ENCODE measurements around the gene ISM2.

Gene ISM2

DNA sequence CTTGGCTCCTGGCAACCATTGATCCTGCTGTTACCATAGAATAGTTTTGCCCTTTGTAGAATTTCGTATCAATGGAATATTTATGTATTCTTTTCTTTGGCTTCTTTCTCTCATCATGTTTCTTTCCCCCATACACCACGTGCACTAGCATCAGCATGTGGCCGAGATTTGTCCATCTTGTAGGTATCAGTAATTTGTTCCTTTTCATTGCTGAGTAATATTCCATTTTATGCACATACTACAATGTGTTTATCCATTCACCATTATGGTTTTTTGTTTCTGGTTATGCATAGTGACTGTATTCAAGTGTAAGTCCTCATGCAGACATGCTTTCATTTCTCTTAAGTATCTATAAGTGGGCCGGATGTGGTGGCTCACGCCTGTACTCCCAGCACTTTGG is 4.5 kb upstream of the ISM2 start:
- H4K91ac ChIP-seq (ENCODE audit: low read depth, low read length, poor library complexity), result no peak overlapping the region
- H2BK120ac ChIP-seq (ENCODE audit: low read depth, low read length), result no peak overlapping the region
- no peak overlapping the region for H3K18ac ChIP-seq (ENCODE audit: low read length)
- H2AFZ ChIP-seq (ENCODE audit: low read length), result no peak overlapping the region
- no peak overlapping the region for H2AK5ac ChIP-seq (ENCODE audit: low read depth, low read length)
- no CpG with 5 or more reads among the region's 5 CpGs for WGBS, 2 donors (ENCODE audit: extremely low coverage in 2 of 2, insufficient read length in 2 of 2, insufficient replicate concordance in 1 of 2)
- H3K14ac ChIP-seq (ENCODE audit: low read length), result no peak overlapping the region
- H3K4me1 ChIP-seq (ENCODE audit: control insufficient read depth in 2 of 2, insufficient read depth in 1 of 2, low read depth in 1 of 2, low read length in 2 of 2), result peaks cover 0 to 2% of the 10 kb centered on the region in 2 donors
- no peak overlapping the region for H3K4me3 ChIP-seq (ENCODE audit: low read length in 2 of 2)
- no peaks in the 10 kb centered on the region for H3K9me3 ChIP-seq (replicated peaks in 1 of 2; ENCODE audit: control insufficient read depth in 2 of 2, insufficient read depth in 1 of 2, low read depth in 1 of 2, low read length in 2 of 2)
- no peak overlapping the region for H3K4me2 ChIP-seq (ENCODE audit: insufficient read depth, low read length, poor library complexity, severe bottlenecking)
- H3K36me3 ChIP-seq (replicated peaks in 1 of 2; ENCODE audit: control insufficient read depth in 2 of 2, insufficient read depth in 2 of 2, low read length in 2 of 2), result no peaks in the 10 kb centered on the region
- no peak overlapping the region for H2BK12ac ChIP-seq (ENCODE audit: low read length)
- no peak overlapping the region for H3K23ac ChIP-seq (ENCODE audit: low read depth, low read length, poor library complexity)
- H3K4ac ChIP-seq (ENCODE audit: low read length), result no peak overlapping the region
- no peak overlapping the region for H3K9ac ChIP-seq (ENCODE audit: low read depth, low read length, poor library complexity)
- H2BK15ac ChIP-seq (ENCODE audit: low read length), result no peak overlapping the region
- no peak overlapping the region for H4K8ac ChIP-seq (ENCODE audit: low read depth, low read length)
- peaks cover 17 to 27% (median 23%) of the 10 kb centered on the region in 3 experiments for H3K27me3 ChIP-seq (ENCODE audit: control insufficient read depth in 3 of 3, insufficient read depth in 3 of 3, low read depth in 1 of 3, low read length in 3 of 3)
- DNase-seq (ENCODE audit: low spot score), result no peak
- no peaks in the 10 kb centered on the region for H3K79me1 ChIP-seq (ENCODE audit: low read depth, low read length)
- no peak overlapping the region for H2BK5ac ChIP-seq (ENCODE audit: low read length)
- no peak overlapping the region for H3K27ac ChIP-seq (replicated peaks; ENCODE audit: low read length)

- WGBS, 2 donors (ENCODE audit: extremely low coverage in 2 of 2, insufficient read length in 2 of 2, insufficient replicate concordance in 1 of 2), result no CpG with 5 or more reads among the region's 11 CpGs
- Histone ChIP-seq H3K27ac (replicated peaks; ENCODE audit: low read length) (no peak overlapping the region), H2BK5ac (ENCODE audit: low read length) (no peak overlapping the region), H3K79me1 (ENCODE audit: low read depth, low read length) (no peaks in the 10 kb centered on the region), H3K4me2 (ENCODE audit: insufficient read depth, low read length, poor library complexity, severe bottlenecking) (no peak overlapping the region), H3K27me3 (ENCODE audit: control insufficient read depth in 3 of 3, insufficient read depth in 3 of 3, low read depth in 1 of 3, low read length in 3 of 3) (peaks cover 21 to 36% (median 31%) of the 10 kb centered on the region in 3 experiments), H2BK15ac (ENCODE audit: low read length) (no peak overlapping the region), H3K14ac (ENCODE audit: low read length) (no peak overlapping the region), H3K9me3 (replicated peaks in 1 of 2; ENCODE audit: control insufficient read depth in 2 of 2, insufficient read depth in 1 of 2, low read depth in 1 of 2, low read length in 2 of 2) (no peaks in the 10 kb centered on the region), H3K4me1 (ENCODE audit: control insufficient read depth in 2 of 2, insufficient read depth in 1 of 2, low read depth in 1 of 2, low read length in 2 of 2) (peaks cover 2% of the 10 kb centered on the region in 2 donors), H3K36me3 (replicated peaks in 1 of 2; ENCODE audit: control insufficient read depth in 2 of 2, insufficient read depth in 2 of 2, low read length in 2 of 2) (no peaks in the 10 kb centered on the region), H3K4ac (ENCODE audit: low read length) (no peak overlapping the region), H4K8ac (ENCODE audit: low read depth, low read length) (no peak overlapping the region), H2BK12ac (ENCODE audit: low read length) (no peak overlapping the region), H3K18ac (ENCODE audit: low read length) (no peak overlapping the region), H3K23ac (ENCODE audit: low read depth, low read length, poor library complexity) (no peak overlapping the region), H2BK120ac (ENCODE audit: low read depth, low read length) (no peak overlapping the region), H3K9ac (ENCODE audit: low read depth, low read length, poor library complexity) (no peak overlapping the region), H4K91ac (ENCODE audit: low read depth, low read length, poor library complexity) (no peak overlapping the region), H2AK5ac (ENCODE audit: low read depth, low read length) (no peak overlapping the region), H3K4me3 (ENCODE audit: low read length in 2 of 2) (no peak overlapping the region), H2AFZ (ENCODE audit: low read length) (no peak overlapping the region)
- no peak for DNase-seq (ENCODE audit: low spot score)
These were observed 3.6 kb upstream of the ISM2 start for GRCh38 chr14:77502109-77502782.

- H3K14ac ChIP-seq (ENCODE audit: low read length), result no peak overlapping the region
- no CpG with 5 or more reads among the region's 53 CpGs for WGBS, 2 donors (ENCODE audit: extremely low coverage in 2 of 2, insufficient read length in 2 of 2, insufficient replicate concordance in 1 of 2)
These were observed 440 bp upstream of the ISM2 start for GRCh38 chr14:77498984-77499527.

GRCh38 chr14:77495334-77495733 is 3.3 kb downstream of the ISM2 start:
- H2AFZ ChIP-seq (ENCODE audit: low read length), result no peak overlapping the region
- no CpG with 5 or more reads among the region's 7 CpGs for WGBS, 2 donors (ENCODE audit: extremely low coverage in 2 of 2, insufficient read length in 2 of 2, insufficient replicate concordance in 1 of 2)
- no peak overlapping the region for H2AK5ac ChIP-seq (ENCODE audit: low read depth, low read length)
- no peak overlapping the region for H3K23ac ChIP-seq (ENCODE audit: low read depth, low read length, poor library complexity)
- H2BK12ac ChIP-seq (ENCODE audit: low read length), result no peak overlapping the region
- no peak overlapping the region for H3K18ac ChIP-seq (ENCODE audit: low read length)
- no peak overlapping the region for H3K4me2 ChIP-seq (ENCODE audit: insufficient read depth, low read length, poor library complexity, severe bottlenecking)
- peaks cover 21 to 39% (median 34%) of the 10 kb centered on the region in 3 experiments for H3K27me3 ChIP-seq (ENCODE audit: control insufficient read depth in 3 of 3, insufficient read depth in 3 of 3, low read depth in 1 of 3, low read length in 3 of 3)
- no peak overlapping the region for H2BK15ac ChIP-seq (ENCODE audit: low read length)
- no peak overlapping the region for H4K8ac ChIP-seq (ENCODE audit: low read depth, low read length)
- no peak overlapping the region for H3K4ac ChIP-seq (ENCODE audit: low read length)
- H3K9me3 ChIP-seq (replicated peaks in 1 of 2; ENCODE audit: control insufficient read depth in 2 of 2, insufficient read depth in 1 of 2, low read depth in 1 of 2, low read length in 2 of 2), result no peaks in the 10 kb centered on the region
- no peak overlapping the region for H4K91ac ChIP-seq (ENCODE audit: low read depth, low read length, poor library complexity)
- H3K4me1 ChIP-seq (ENCODE audit: control insufficient read depth in 2 of 2, insufficient read depth in 1 of 2, low read depth in 1 of 2, low read length in 2 of 2), result peaks cover 2% of the 10 kb centered on the region in 2 donors
- H2BK120ac ChIP-seq (ENCODE audit: low read depth, low read length), result no peak overlapping the region
- no peak overlapping the region for H3K14ac ChIP-seq (ENCODE audit: low read length)
- DNase-seq (ENCODE audit: low spot score), result no peak
- H3K79me1 ChIP-seq (ENCODE audit: low read depth, low read length), result no peaks in the 10 kb centered on the region
- H3K36me3 ChIP-seq (replicated peaks in 1 of 2; ENCODE audit: control insufficient read depth in 2 of 2, insufficient read depth in 2 of 2, low read length in 2 of 2), result no peaks in the 10 kb centered on the region
- no peak overlapping the region for H2BK5ac ChIP-seq (ENCODE audit: low read length)
- no peak overlapping the region for H3K27ac ChIP-seq (replicated peaks; ENCODE audit: low read length)
- no peak overlapping the region for H3K9ac ChIP-seq (ENCODE audit: low read depth, low read length, poor library complexity)
- H3K4me3 ChIP-seq (ENCODE audit: low read length in 2 of 2), result no peak overlapping the region

More at GRCh38 chr14:77498984-77499527, 440 bp upstream of the ISM2 start:
- Histone ChIP-seq H3K36me3 (replicated peaks in 1 of 2; ENCODE audit: control insufficient read depth in 2 of 2, insufficient read depth in 2 of 2, low read length in 2 of 2) (no peaks in the 10 kb centered on the region), H3K27ac (replicated peaks; ENCODE audit: low read length) (no peak overlapping the region), H2BK120ac (ENCODE audit: low read depth, low read length) (peak overlapping the region; percentile 61), H3K9ac (ENCODE audit: low read depth, low read length, poor library complexity) (peak overlapping the region; percentile 84), H2AFZ (ENCODE audit: low read length) (peak overlapping the region; percentile 92), H2BK5ac (ENCODE audit: low read length) (no peak overlapping the region), H3K18ac (ENCODE audit: low read length) (peak overlapping the region; percentile 94), H3K4me2 (ENCODE audit: insufficient read depth, low read length, poor library complexity, severe bottlenecking) (peak overlapping the region; percentile 99), H3K4me3 (ENCODE audit: low read length in 2 of 2) (peak overlapping the region; percentile 51 to 84), H4K91ac (ENCODE audit: low read depth, low read length, poor library complexity) (no peak overlapping the region), H3K4ac (ENCODE audit: low read length) (no peak overlapping the region), H3K9me3 (replicated peaks in 1 of 2; ENCODE audit: control insufficient read depth in 2 of 2, insufficient read depth in 1 of 2, low read depth in 1 of 2, low read length in 2 of 2) (no peaks in the 10 kb centered on the region), H3K4me1 (ENCODE audit: control insufficient read depth in 2 of 2, insufficient read depth in 1 of 2, low read depth in 1 of 2, low read length in 2 of 2) (peaks cover 2% of the 10 kb centered on the region in 2 donors), H3K23ac (ENCODE audit: low read depth, low read length, poor library complexity) (no peak overlapping the region), H2BK15ac (ENCODE audit: low read length) (peak overlapping the region; percentile 100), H4K8ac (ENCODE audit: low read depth, low read length) (no peak overlapping the region), H3K79me1 (ENCODE audit: low read depth, low read length) (no peaks in the 10 kb centered on the region), H2BK12ac (ENCODE audit: low read length) (peak overlapping the region; percentile 75), H2AK5ac (ENCODE audit: low read depth, low read length) (no peak overlapping the region), H3K27me3 (ENCODE audit: control insufficient read depth in 3 of 3, insufficient read depth in 3 of 3, low read depth in 1 of 3, low read length in 3 of 3) (peaks cover 21 to 45% (median 34%) of the 10 kb centered on the region in 3 experiments)
- DNase-seq (ENCODE audit: low spot score), result peak; percentile 27
